ENCODE results near the gene DCAF11. TPM values are rescaled to one million over a fixed set of nuclear protein-coding genes. Genes with fewer than 3 reads are reported as not detected.

DCAF11 gene
- total RNA-seq, 4 donors from 2014 or later = 42.9 to 87.4 (median 57.8) TPM

DNA sequence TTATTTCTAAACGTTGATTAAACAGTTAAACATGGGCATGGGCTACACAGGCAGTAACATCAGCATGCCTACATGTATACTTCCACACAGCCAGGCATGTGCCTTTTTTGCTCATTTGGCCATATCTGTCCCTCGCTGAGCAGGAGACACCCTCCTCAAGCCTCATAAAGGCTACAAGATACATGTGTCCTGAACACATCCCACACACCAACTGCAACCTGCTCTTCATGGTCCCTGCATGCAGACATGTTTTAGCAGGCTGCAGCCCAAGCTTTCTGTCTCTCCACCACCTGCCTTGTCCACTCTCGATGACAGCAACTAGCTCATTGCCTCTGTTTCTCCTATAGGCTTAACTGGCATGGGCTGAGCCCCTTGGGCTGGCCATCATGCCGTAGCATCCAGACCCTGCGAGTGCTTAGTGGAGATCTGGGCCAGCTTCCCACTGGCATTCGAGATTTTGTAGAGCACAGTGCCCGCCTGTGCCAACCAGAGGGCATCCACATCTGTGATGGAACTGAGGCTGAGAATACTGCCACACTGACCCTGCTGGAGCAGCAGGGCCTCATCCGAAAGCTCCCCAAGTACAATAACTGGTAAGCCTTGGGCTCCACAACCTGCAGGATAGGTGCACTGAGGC, 17.9 kb upstream of the DCAF11 start:
- intact Hi-C loops (cut with DNase I; ENCODE audit: low total_unique reads) = no loop called here
- Histone ChIP-seq H3K27me3 (no peaks in the 10 kb centered on the region), H3K4me1 (peaks cover 0 to 8% of the 10 kb centered on the region in 2 donors), H3K36me3 (no peaks in the 10 kb centered on the region), H3K27ac (no peak overlapping the region), H3K9me3 (no peaks in the 10 kb centered on the region), H3K4me3 (no peak overlapping the region)
- TF ChIP-seq, protein P1, sequence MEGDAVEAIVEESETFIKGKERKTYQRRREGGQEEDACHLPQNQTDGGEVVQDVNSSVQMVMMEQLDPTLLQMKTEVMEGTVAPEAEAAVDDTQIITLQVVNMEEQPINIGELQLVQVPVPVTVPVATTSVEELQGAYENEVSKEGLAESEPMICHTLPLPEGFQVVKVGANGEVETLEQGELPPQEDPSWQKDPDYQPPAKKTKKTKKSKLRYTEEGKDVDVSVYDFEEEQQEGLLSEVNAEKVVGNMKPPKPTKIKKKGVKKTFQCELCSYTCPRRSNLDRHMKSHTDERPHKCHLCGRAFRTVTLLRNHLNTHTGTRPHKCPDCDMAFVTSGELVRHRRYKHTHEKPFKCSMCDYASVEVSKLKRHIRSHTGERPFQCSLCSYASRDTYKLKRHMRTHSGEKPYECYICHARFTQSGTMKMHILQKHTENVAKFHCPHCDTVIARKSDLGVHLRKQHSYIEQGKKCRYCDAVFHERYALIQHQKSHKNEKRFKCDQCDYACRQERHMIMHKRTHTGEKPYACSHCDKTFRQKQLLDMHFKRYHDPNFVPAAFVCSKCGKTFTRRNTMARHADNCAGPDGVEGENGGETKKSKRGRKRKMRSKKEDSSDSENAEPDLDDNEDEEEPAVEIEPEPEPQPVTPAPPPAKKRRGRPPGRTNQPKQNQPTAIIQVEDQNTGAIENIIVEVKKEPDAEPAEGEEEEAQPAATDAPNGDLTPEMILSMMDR (IDR thresholded peaks at IDR 0.05) = no peak
- TF ChIP-seq POLR2A (IDR thresholded peaks at IDR 0.05) = no peak
- no peak for DNase-seq

DNA sequence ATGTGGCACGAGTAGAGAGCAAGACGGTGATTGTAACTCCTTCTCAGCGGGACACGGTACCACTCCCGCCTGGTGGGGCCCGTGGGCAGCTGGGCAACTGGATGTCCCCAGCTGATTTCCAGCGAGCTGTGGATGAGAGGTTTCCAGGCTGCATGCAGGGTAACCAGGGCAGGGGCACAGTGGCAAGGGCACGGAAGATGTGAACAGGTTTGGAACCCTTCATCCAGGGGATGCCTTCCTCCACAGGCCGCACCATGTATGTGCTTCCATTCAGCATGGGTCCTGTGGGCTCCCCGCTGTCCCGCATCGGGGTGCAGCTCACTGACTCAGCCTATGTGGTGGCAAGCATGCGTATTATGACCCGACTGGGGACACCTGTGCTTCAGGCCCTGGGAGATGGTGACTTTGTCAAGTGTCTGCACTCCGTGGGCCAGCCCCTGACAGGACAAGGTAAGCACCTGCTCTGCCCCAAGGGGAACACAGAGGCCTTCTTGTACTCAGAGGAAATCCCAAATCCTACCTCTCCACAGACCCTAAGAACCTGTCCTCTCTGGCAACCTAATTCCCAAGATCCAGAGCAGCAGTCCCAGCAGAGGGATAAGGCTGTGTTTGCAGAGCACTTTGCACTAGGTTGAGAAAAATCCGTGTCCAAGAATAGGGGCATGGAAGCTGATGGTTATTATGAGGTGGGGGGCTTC, 16.2 kb upstream of the DCAF11 start:
- Histone ChIP-seq H3K27me3 (no peaks in the 10 kb centered on the region), H3K27ac (no peak overlapping the region), H3K36me3 (no peaks in the 10 kb centered on the region), H3K9me3 (no peaks in the 10 kb centered on the region), H3K4me1 (peaks cover 0 to 8% of the 10 kb centered on the region in 2 donors), H3K4me3 (no peak overlapping the region)
- DNase-seq = no peak
- TF ChIP-seq, protein P1 (IDR thresholded peaks at IDR 0.05) = no peak
- no peak for TF ChIP-seq POLR2A (IDR thresholded peaks at IDR 0.05)
- intact Hi-C loops (cut with DNase I; ENCODE audit: low total_unique reads) = no loop called here

DNA sequence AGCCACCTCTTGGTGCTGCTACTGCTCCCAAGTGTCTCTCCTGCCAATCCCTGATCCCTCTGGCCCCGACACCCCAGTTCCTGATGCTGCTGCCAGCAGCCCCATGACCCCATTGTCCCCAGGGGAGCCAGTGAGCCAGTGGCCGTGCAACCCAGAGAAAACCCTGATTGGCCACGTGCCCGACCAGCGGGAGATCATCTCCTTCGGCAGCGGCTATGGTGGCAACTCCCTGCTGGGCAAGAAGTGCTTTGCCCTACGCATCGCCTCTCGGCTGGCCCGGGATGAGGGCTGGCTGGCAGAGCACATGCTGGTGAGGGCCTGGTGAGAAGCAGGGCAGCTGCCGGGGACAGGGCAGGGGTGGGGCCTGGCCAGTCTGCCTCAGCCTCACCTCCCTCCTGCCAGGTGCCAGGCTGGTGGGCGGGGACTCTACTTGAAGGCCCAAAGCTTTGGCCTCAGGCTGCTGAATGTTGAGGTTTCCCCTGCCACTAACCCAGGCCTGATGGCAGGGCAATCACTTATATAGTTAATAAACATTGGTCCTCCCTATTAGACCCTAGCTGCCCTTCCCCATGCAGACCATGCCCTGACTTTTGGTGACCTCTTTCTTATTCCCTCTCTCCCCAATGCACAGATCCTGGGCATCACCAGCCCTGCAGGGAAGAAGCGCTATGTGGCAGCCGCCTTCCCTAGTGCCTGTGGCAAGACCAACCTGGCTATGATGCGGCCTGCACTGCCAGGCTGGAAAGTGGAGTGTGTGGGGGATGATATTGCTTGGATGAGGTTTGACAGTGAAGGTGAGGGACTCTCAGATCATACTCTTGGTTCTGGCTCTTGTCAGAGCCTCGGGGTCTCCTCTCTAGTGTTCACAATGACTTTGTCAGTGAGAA, 15.4 kb upstream of the DCAF11 start:
- intact Hi-C loops (cut with DNase I; ENCODE audit: low total_unique reads) = no loop called here
- Histone ChIP-seq H3K36me3 (no peaks in the 10 kb centered on the region), H3K4me3 (no peak overlapping the region), H3K4me1 (peaks cover 0 to 8% of the 10 kb centered on the region in 2 donors), H3K27ac (no peak overlapping the region), H3K9me3 (no peaks in the 10 kb centered on the region), H3K27me3 (no peaks in the 10 kb centered on the region)
- DNase-seq = no peak
- no peak for TF ChIP-seq POLR2A (IDR thresholded peaks at IDR 0.05)
- TF ChIP-seq, protein P1 (IDR thresholded peaks at IDR 0.05) = no peak

DNA sequence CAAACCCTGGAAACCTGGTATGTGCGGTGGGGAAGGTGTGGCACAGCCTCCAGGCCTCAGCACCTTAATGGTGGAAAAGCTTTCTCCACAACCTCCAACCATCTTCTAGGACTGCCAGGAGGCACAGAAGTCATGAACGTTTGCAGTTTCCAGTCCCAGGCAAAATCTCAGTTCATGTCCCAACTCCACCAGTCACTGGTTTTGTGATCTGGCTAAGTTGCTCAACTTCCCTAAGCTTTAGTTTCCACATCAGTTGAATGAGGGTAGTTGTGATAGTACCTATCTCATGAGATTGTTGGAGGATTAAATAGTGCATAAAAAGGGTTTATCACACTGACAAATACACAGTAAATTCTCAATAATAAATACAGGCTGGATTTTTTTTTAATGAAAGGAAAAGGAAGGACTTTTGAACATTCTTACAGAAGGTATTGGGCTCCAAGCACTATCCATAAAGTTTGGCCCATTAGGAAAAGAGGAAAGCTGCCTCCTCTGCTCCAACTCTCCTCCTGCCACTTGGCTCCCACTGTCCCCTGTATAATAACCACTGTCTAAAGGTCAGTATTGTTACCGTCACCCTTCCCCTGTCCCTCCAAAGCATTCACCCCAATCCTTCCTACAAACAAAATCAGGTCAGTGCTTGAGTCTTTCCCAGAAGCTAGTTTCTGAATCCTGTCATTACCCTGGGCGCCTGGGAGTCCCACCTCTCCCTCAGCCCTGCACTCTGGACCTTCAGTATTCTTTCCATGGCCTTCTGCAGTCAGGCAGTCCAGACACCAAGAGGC, 14.2 kb upstream of the DCAF11 start:
- Histone ChIP-seq H3K4me1 (peaks cover 0 to 2% of the 10 kb centered on the region in 2 donors), H3K36me3 (no peaks in the 10 kb centered on the region), H3K27me3 (no peaks in the 10 kb centered on the region), H3K27ac (no peak overlapping the region), H3K9me3 (no peaks in the 10 kb centered on the region), H3K4me3 (no peak overlapping the region)
- intact Hi-C loops (cut with DNase I; ENCODE audit: low total_unique reads) = no loop called here
- DNase-seq = no peak
- TF ChIP-seq, protein P1 (IDR thresholded peaks at IDR 0.05) = no peak
- no peak for TF ChIP-seq POLR2A (IDR thresholded peaks at IDR 0.05)

Data from uterus (tissue), 4 donors.